K562 (cell line): ENCODE results near the gene CFHR4.
"Not testable (repeated sequence)": the region's sequence is repeated elsewhere in the genome, so short reads cannot be mapped to it uniquely, and the experiment has no call there.

ENCODE experiments used
- CBX3 ChIP-seq, 2 experiments: IDR thresholded peaks; 1 replicate in 1 of 2; 2 replicates in 1 of 2; pipeline ENCODE4 v1.6.1; 2012; ENCODE audit warnings: inconsistent platforms in 2 of 2, low read length in 2 of 2, borderline replicate concordance in 1 of 2, control low read depth in 1 of 2
- CREBBP ChIP-seq: IDR thresholded peaks from one replicate; pipeline ENCODE4 v1.6.1; 2012; ENCODE audit warnings: low read depth, mild to moderate bottlenecking, control low read depth, inconsistent platforms, low read length
- EP300 ChIP-seq: IDR thresholded peaks from 2 replicates; pipeline ENCODE4 v1.6.1; 2012; ENCODE audit warnings: low read length, improper control_type of control experiment
- GATAD2A ChIP-seq: fragments of 450-650 bp; IDR thresholded peaks from 2 replicates; pipeline ENCODE4 v1.6.1; 2017
- JUN ChIP-seq, 2 experiments: sonication (generic) in 1 of 2; formaldehyde crosslinking in 1 of 2; IDR thresholded peaks; 2 replicates each; pipeline versions ENCODE4 v1.6.1 to v1.8.0; 2012 to 2022; ENCODE audit warnings: borderline replicate concordance in 2 of 2, mild to moderate bottlenecking in 2 of 2, improper control_type of control experiment in 1 of 2, low read depth in 1 of 2, low read length in 1 of 2, missing genetic modification reagents in 1 of 2
- NFXL1 ChIP-seq: fragments of 450-650 bp; formaldehyde crosslinking; IDR thresholded peaks from 2 replicates; pipeline ENCODE4 v1.4.0; 2021; ENCODE audit warnings: mild to moderate bottlenecking
- POLR2A ChIP-seq: fragments of 450-650 bp; conservative IDR thresholded peaks from 2 replicates; pipeline ENCODE4 v1.6.1; 2016
- ZFP1 ChIP-seq: fragments of 450-650 bp; formaldehyde crosslinking; IDR thresholded peaks from 2 replicates; pipeline ENCODE4 v1.4.0; 2020; ENCODE audit warnings: mild to moderate bottlenecking, mixed read lengths
- ZNF3 ChIP-seq: fragments of 250-450 bp; sonication (Bioruptor Pico); IDR thresholded peaks from 2 replicates; pipeline ENCODE4 v1.5.0; 2021; ENCODE audit warnings: mild to moderate bottlenecking, moderate library complexity
- TF ChIP-seq, protein P1 (sequence below): sonication (generic); formaldehyde crosslinking; IDR thresholded peaks from 2 replicates; pipeline ENCODE4 v1.8.0; 2022; ENCODE audit warnings: mild to moderate bottlenecking, missing genetic modification reagents

- TF ChIP-seq, protein P1, sequence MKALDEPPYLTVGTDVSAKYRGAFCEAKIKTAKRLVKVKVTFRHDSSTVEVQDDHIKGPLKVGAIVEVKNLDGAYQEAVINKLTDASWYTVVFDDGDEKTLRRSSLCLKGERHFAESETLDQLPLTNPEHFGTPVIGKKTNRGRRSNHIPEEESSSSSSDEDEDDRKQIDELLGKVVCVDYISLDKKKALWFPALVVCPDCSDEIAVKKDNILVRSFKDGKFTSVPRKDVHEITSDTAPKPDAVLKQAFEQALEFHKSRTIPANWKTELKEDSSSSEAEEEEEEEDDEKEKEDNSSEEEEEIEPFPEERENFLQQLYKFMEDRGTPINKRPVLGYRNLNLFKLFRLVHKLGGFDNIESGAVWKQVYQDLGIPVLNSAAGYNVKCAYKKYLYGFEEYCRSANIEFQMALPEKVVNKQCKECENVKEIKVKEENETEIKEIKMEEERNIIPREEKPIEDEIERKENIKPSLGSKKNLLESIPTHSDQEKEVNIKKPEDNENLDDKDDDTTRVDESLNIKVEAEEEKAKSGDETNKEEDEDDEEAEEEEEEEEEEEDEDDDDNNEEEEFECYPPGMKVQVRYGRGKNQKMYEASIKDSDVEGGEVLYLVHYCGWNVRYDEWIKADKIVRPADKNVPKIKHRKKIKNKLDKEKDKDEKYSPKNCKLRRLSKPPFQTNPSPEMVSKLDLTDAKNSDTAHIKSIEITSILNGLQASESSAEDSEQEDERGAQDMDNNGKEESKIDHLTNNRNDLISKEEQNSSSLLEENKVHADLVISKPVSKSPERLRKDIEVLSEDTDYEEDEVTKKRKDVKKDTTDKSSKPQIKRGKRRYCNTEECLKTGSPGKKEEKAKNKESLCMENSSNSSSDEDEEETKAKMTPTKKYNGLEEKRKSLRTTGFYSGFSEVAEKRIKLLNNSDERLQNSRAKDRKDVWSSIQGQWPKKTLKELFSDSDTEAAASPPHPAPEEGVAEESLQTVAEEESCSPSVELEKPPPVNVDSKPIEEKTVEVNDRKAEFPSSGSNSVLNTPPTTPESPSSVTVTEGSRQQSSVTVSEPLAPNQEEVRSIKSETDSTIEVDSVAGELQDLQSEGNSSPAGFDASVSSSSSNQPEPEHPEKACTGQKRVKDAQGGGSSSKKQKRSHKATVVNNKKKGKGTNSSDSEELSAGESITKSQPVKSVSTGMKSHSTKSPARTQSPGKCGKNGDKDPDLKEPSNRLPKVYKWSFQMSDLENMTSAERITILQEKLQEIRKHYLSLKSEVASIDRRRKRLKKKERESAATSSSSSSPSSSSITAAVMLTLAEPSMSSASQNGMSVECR (CRISPR knock-in tag): not testable (repeated sequence)
- TF ChIP-seq CBX3 (IDR thresholded peaks at IDR 0.05; ENCODE audit: borderline replicate concordance in 1 of 2, low read length in 2 of 2); CREBBP; POLR2A; EP300; ZNF3 (CRISPR knock-in tag); GATAD2A; ZFP1 (CRISPR knock-in tag); NFXL1; JUN (IDR thresholded peaks at IDR 0.05; ENCODE audit: borderline replicate concordance, low read depth, low read length); JUN (CRISPR knock-in tag; IDR thresholded peaks at IDR 0.05; ENCODE audit: borderline replicate concordance): not testable (repeated sequence)
These were observed 45.0 kb downstream of the CFHR4 start for GRCh38 chr1:196932853-196933252.
